Pancreas (tissue), 10 donors: ENCODE measurements around the gene SMPD4. TPM values are rescaled to one million over a fixed set of nuclear protein-coding genes. Genes with fewer than 3 reads are reported as not detected.
"Not testable (repeated sequence)": the region's sequence is repeated elsewhere in the genome, so short reads cannot be mapped to it uniquely, and the experiment has no call there.

Source experiments
- ATAC-seq, 4 donors: fragments of 200-7000 bp; cut with Tn5 transposase; one replicate each; pipeline versions ENCODE4 v1.8.0 to v1.9.1; 2020; ENCODE audit warnings: mild to moderate bottlenecking in 4 of 4, moderate library complexity in 4 of 4
- DNase-seq, 6 donors: peaks; one replicate each; pipeline ENCODE4 v3.0.0-alpha.2; 2020
- FAIRE-seq: peaks from 2 replicates; lab custom pipeline; 2012; peaks lifted over from hg19 to GRCh38; lab: Jason Lieb, UNC
- H3K27ac ChIP-seq, 4 donors: fragments of 200-600 bp; sonication (generic); 1 replicate in 3 of 4; 2 replicates in 1 of 4; pipeline versions ENCODE4 v1.5.0 to v1.8.0; 2020
- H3K27me3 ChIP-seq, 4 donors: fragments of 200-600 bp; one replicate each; pipeline ENCODE4 v1.8.0; 2021
- H3K36me3 ChIP-seq, 3 donors: fragments of 200-600 bp; sonication (generic) in 1 of 3; one replicate each; pipeline versions ENCODE4 v1.5.0 to v1.8.0; 2020 to 2021
- H3K4me1 ChIP-seq, 3 donors: fragments of 200-600 bp; one replicate each; pipeline ENCODE4 v1.8.0; 2021
- H3K4me3 ChIP-seq, 4 donors: fragments of 200-600 bp; sonication (generic) in 2 of 4; one replicate each; pipeline versions ENCODE4 v1.5.0 to v1.8.0; 2020 to 2021
- H3K9me3 ChIP-seq, 4 donors: fragments of 200-600 bp; one replicate each; pipeline ENCODE4 v1.8.0; 2021
- CTCF ChIP-seq, 4 donors: fragments of 200-600 bp; sonication (generic) in 3 of 4; IDR thresholded peaks; one replicate each; pipeline versions ENCODE4 v1.5.0 to v1.8.0; 2021; ENCODE audit warnings: antibody characterized with exemption in 4 of 4
- WGBS, 2 donors: extraction: QIAGEN DNeasy Blood & Tissue Kit; methylation state at CpG; one replicate each; pipeline ENCODE4 v1.1.7; 2013; 5-methylcytosine and 5-hydroxymethylcytosine counted together
- intact Hi-C, 3 donors: fragments of 100-400 bp; cut with DNase I; formaldehyde crosslinking; loops; one replicate each; pipeline versions ENCODE4 v1.11.1 to v1.14.2; 2022
- polyA plus RNA-seq, 2 donors: library from polyadenylated mRNA; stranded (reverse); fragments of 200-250 nt; gene quantifications; one replicate each; pipeline ENCODE4 v1.2.3, GENCODE V29; 2013
- total RNA-seq, 6 donors: library from RNA; stranded (reverse); fragmentation: NEBNext Ultra II Directional in 4 of 6; extraction: Animal tissue kit (Norgen Biotek cat#: 25700) in 4 of 6; gene quantifications; one replicate each; pipeline versions ENCODE4 v1.2.1 to v1.2.4, GENCODE V29; 2021 to 2023
- donor health status: healthy with polysubstance abuse.
- donor health status: DM: no; HTN: no; CAD: no; lungs with moderate emphysema.
- donor health status: DM: no; HTN: no; CAD: no.
- donor health status: control.
- donor health status: control.
- donor health status: Bipolar disorder and iron deficiency.
- donor health status: DM: yes; HTN: yes; CAD: no.
- donor health status: DM: no; HTN: no; CAD: no.
- donor health status: DM: no; HTN: no; CAD: no.
- donor health status: DM: yes; HTN: yes; CAD: no.

The SMPD4 gene
- total and polyA plus RNA-seq, 8 donors, result 13.4 to 58.0 (median 19.7) TPM

- 83 to 85% methylated on average over 15 of the region's 15 CpGs for WGBS, 2 donors
- H3K36me3 ChIP-seq, result no peaks in the 10 kb centered on the region
- FAIRE-seq (no peak), DNase-seq (peak in 1 of 6 donors; percentile 51), ATAC-seq (no peak)
- no peaks in the 10 kb centered on the region for H3K4me1 ChIP-seq
- intact Hi-C loops, result no loop called here
- H3K27me3 ChIP-seq, result no peaks in the 10 kb centered on the region
- no peak overlapping the region for H3K4me3 ChIP-seq
- no peak for TF ChIP-seq CTCF (IDR thresholded peaks at IDR 0.05)
- H3K9me3 ChIP-seq, result no peaks in the 10 kb centered on the region
- no peak overlapping the region for H3K27ac ChIP-seq
Measured at GRCh38 chr2:130190237-130190636, 8.8 kb upstream of the SMPD4 start.

GRCh38 chr2:130188958-130189357 lies 7.6 kb upstream of the SMPD4 start:
- intact Hi-C loops, H3K36me3 ChIP-seq, H3K27me3 ChIP-seq, H3K4me1 ChIP-seq, FAIRE-seq, H3K27ac ChIP-seq, ATAC-seq, H3K9me3 ChIP-seq, H3K4me3 ChIP-seq: not testable (repeated sequence)
- DNase-seq, result peak in 1 of 6 donors; percentile 1
- WGBS, 2 donors, result 74 to 77% methylated on average over 4 of the region's 4 CpGs

- H3K36me3 ChIP-seq, H3K27ac ChIP-seq, intact Hi-C loops, H3K4me3 ChIP-seq, H3K9me3 ChIP-seq, FAIRE-seq, H3K27me3 ChIP-seq, ATAC-seq, H3K4me1 ChIP-seq: not testable (repeated sequence)
- DNase-seq, result peak in 1 of 6 donors; percentile 19
- WGBS, 2 donors, result 92 to 93% methylated on average over 17 of the region's 17 CpGs
Measured at GRCh38 chr2:130187859-130188792, 6.7 kb upstream of the SMPD4 start.

- Histone ChIP-seq H3K27me3 (no peaks in the 10 kb centered on the region), H3K27ac (no peak overlapping the region), H3K9me3 (no peaks in the 10 kb centered on the region), H3K36me3 (no peaks in the 10 kb centered on the region), H3K4me3 (no peak overlapping the region), H3K4me1 (no peaks in the 10 kb centered on the region)
- FAIRE-seq (no peak), ATAC-seq (no peak), DNase-seq (peak in 1 of 6 donors; percentile 15)
- WGBS, 2 donors, result 81 to 90% methylated on average over 7 to 8 of the region's 8 CpGs
- TF ChIP-seq CTCF (IDR thresholded peaks at IDR 0.05), result no peak
- intact Hi-C loops, result no loop called here
Measured at GRCh38 chr2:130187268-130187667, 5.9 kb upstream of the SMPD4 start.

- ATAC-seq (no peak), FAIRE-seq (no peak), DNase-seq (no peak)
- intact Hi-C loops, result no loop called here
- Histone ChIP-seq H3K9me3 (no peaks in the 10 kb centered on the region), H3K4me3 (no peak overlapping the region), H3K36me3 (no peaks in the 10 kb centered on the region), H3K4me1 (no peaks in the 10 kb centered on the region), H3K27ac (no peak overlapping the region), H3K27me3 (no peaks in the 10 kb centered on the region)
- TF ChIP-seq CTCF (IDR thresholded peaks at IDR 0.05), result no peak
- WGBS, 2 donors, result 84 to 88% methylated on average over 5 of the region's 5 CpGs
Measured at GRCh38 chr2:130186391-130186790, 5.0 kb upstream of the SMPD4 start.

GRCh38 chr2:130185896-130186295 lies 4.5 kb upstream of the SMPD4 start:
- FAIRE-seq, result no peak
- no peak overlapping the region for H3K27ac ChIP-seq

More at GRCh38 chr2:130185896-130186295, 4.5 kb upstream of the SMPD4 start:
- DNase-seq, result no peak
- Histone ChIP-seq H3K9me3 (no peaks in the 10 kb centered on the region), H3K4me3 (no peak overlapping the region), H3K27me3 (no peaks in the 10 kb centered on the region), H3K4me1 (no peaks in the 10 kb centered on the region), H3K36me3 (no peaks in the 10 kb centered on the region)
- WGBS, 2 donors, result 74 to 75% methylated on average over 4 of the region's 4 CpGs
- intact Hi-C loops, result no loop called here
- TF ChIP-seq CTCF (IDR thresholded peaks at IDR 0.05), result no peak
- ATAC-seq, result no peak
